HG03280 (cell line): ENCODE data around the gene SMPD3.

Experiments used
- ATAC-seq: cut with Tn5 transposase; IDR thresholded peaks from one replicate; pipeline ENCODE4 v1.9.1; 2021; ENCODE audit warnings: mild to moderate bottlenecking, moderate library complexity; ENCODE audit not compliant: unreplicated experiment

SMPD3 gene

DNA sequence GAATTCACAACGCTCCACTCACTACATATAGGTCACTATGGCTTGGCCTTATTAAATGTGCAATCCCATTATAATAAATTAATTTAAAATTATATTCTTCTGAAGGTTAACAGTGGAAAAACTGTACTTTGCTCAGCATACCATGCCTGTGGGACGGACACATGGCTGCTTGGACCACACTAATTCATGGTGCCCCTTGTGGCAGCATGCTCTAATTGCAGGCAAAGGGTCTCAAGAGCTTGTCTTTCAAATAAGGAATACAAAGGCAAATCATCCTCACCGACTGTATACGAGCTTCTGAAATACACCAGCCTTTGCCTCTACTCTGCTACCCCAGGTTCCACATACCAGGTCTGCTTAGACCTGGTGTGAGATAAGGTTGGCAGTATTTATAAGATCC, 11.7 kb downstream of the SMPD3 start:
- no peak for ATAC-seq

DNA sequence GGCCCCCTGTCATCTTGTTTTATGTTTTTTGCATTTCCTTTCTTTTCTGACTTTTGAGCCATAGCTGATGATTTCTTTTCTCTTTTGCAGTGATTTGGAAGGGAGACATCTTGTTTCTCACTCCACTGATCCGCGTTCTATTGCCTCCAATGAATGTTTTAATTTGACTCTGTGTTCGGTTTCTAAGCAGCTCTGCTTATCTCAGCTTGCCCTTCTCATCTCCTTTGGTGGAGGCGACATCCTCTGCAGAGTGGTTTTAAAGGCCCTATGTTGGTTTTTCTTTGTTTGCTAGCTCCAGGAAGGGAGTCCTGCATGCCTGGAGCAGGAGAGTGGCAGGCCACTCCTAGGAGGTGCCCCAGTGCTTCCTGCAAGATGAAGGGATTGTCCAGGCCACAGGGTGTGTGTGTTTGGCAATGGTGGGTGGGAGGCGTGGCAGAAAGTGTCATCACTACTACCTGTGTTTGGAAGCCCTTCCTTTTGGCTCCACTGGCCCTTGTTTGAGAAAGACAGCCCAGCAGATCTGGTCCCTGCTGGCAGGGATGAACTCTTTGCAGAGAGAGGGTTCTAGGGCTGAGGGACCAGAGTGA, 13.6 kb downstream of the SMPD3 start:
- ATAC-seq, result no peak

DNA sequence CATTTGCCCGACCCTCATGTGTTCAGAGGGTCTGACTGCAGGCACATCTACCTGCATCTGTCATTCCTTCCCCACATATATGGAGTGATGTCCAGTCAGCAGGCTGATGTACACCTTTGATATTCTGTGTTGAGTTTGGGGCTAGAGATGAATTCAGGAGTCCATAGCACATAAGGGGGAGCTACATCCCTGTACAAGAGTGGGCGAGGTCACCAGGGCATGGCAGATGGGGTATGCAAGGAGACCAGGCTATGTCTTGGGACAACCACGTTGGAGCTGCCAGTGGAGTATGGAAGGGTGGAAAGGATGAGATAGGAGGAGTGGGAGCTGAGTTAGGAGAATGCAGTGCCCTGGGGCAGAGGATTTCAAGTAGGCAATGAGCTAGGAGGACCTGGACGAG, 15.0 kb downstream of the SMPD3 start:
- ATAC-seq, result no peak

DNA sequence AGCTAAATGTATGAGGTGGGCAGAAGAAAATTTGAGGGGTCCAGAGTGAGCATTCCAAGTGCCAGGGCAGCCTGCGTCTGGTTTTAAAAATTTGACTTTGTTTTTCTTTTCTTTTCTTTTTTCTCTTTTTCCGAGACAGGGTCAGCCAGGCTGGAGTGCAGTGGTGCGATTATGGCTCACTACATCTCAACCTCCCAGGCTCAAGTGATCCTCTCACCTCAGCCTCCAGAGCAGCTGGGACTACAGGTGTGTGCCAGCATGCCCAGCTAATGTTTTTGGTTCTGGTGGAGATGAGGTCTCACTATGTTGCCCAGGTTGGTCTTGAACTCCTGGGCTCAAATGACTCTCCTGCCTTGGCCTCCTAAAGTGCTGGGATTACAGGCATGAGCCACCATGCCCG, 15.6 kb downstream of the SMPD3 start:
- ATAC-seq, result no peak

DNA sequence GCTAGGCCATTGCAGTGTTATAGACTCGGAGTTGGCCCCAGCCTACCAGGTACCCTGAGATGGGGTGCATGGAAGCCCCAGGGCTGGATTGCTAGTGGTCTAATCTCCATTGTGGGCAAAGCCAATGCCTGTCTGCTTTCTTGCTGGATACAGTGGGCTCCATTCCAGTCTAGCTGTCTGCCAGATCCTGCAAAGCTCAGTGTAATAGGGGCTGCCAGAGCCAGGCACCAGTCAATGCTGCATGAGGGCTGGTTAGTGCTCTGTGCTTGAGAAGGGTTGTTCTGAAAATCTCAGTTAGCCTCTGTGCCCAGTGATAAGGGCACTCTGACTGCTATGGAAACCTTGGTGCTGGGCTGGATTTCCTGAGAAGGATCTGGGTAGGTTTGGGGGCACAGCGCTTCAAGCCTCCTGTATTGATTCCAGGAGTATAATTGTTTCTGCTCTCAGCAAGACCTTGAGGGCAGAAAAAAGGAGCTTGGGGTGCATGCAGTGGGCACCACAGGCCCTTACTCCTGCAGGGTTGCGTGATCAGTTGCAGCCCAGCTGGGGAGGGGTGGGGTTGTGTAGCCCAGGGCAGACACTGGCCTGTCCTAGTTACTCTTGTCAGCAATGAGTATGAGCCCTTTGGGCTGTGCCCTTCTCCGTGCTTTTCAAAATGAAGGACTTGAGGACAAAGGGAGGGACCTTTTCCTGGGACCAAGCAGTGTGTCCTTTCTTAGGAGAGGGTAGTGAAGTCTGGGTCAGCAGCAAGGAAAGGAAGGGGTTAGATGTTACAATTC, 19.0 kb downstream of the SMPD3 start:
- ATAC-seq, result no peak

DNA sequence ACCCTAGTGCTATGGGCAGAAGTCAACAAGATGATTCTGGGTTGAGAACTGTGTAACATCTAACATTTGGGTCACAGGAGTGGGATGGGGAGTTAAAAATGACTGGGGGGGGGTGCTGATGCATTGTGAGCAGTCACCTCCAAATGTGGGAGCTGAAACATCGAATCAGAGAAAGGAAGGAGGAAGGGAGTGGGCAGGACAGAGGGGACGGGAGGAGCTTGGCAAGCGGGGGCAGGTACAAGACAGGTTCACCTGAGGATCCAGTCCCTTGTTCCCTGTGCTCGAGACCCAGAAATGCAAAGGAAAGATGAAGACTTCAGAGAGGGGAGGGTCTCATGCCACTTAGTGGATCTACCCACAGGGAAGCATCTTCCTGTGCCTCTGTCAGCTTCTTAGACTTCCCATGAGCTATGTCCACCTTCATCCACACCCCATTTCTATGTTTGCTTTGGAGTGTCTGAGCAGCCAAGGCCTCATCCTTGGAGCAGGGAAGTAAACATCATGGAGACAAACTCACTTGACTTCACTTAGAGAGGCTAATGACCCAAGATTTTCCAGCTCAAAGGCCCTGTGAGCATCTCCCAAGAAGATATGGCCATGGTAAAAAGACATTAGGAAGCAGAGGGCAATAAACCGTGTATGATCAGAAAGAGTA, 20.5 kb downstream of the SMPD3 start:
- no peak for ATAC-seq

DNA sequence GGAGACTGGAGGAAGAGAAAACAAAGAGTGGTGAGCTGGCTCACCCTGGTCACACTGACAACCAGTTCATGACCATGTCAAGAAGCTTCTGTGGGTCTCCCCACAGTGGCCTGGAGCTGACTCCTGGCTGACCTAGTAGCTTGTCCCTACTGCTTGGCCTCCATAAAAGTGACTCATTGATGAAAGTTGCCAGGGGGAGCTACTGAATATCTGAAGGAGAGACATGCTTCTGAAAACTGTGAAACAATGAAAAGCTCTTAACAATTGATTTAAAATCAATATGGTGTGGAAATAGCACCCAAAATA, 22.0 kb downstream of the SMPD3 start:
- ATAC-seq, result no peak

DNA sequence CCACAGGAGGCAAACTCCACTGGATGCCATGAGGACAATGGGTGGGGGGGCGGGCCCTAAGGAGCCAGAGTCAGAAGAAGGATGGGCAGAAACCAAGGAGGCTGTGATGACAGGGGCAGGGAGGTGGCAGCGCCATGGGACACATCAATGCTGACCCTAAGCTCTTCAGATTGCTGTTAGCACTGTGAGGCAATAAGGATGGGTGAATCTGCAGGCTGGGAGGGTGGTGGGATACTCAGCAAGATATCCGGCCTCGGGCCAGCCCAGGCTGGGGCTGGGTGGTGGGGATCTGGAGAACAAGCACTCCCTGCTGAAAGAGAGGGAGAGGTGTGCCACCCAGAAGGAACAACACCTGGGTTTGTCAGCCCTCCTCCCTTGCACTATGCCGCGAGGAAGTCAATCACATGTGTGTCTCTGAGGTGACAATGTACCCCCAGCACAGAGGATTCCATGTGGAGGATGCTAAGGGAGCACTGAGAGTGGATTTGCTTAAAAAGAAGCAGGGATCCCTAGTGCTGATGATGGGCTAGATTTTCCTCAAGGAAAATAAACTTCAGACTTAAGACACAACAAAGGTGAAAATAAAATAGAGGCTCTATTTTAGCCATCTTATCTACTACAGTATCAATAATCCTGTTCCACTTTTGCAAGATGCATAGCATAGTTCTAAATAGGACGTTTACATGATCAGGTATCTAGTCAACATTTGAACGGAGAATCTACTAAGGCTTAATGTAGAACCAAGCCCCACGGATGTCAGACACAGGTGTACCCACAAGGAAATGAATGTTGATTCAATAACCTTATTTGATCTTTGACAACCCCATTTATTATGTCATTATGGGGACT, 22.6 kb downstream of the SMPD3 start:
- ATAC-seq, result no peak

DNA sequence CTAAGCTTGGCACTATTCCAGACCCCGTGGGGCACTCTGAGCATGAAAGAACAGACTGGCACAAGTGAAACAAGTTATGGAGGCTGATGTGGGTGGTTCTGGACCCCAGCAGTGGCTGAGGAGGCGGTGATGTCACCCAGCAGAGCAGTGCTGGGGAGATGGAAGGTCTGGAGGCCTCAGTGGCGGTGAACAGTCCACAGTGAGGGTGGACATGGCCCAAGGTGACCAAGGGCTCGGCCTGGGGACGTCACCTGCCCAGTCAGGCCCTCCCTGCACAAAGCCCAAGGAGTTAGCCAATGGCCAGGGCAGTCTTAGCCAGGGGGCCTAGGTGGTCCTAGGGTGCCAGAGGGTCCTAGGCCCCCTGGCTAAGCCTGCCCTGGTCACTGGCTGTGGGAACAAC, 24.5 kb downstream of the SMPD3 start:
- no peak for ATAC-seq

DNA sequence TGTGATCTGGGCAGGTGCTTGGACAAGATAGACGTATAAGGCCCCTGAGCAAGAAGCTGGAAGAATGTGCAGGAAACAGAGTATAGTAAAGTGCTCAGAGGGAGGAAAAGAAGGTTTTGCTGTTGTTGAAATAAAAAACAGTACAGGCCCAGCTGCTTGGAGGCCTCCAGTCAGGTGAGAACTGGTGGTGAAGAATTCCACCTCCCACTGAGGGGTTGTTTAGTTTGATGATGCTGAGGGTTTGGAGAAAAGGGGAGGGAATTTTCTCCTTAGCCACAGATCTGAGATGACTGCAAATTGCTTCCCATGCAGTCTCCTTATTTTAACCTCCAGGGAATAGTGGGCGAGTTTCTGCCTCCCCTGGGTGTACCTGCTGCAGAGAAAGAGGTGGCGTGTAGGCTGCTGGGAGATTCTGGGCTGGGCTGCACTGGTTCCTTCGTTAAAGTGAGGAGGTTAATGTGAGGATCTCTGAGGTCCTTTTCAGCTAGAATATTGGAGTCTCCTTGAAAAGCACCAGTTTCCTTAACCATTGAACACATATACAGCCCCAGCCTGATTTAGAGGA, 25.8 kb downstream of the SMPD3 start:
- no peak for ATAC-seq

DNA sequence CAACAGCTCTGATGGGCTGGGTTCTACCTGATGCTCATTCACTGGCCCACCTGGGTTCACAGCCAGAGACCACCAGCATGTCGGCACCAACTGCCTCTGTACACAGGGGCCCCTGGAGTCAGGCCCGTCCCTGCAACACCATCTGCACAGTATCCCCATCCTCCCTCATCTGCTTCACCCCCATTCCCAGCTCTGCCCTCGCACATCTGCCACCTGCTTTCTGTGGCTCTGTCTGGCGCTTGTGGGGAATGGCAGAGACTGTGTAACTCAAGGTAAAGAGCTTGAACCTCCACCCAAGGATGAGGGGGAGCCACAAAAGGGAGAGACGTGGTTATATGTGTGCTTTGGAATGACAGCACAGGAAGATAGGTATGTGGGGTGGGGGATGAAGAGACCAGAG, 27.2 kb downstream of the SMPD3 start:
- ATAC-seq, result no peak

DNA sequence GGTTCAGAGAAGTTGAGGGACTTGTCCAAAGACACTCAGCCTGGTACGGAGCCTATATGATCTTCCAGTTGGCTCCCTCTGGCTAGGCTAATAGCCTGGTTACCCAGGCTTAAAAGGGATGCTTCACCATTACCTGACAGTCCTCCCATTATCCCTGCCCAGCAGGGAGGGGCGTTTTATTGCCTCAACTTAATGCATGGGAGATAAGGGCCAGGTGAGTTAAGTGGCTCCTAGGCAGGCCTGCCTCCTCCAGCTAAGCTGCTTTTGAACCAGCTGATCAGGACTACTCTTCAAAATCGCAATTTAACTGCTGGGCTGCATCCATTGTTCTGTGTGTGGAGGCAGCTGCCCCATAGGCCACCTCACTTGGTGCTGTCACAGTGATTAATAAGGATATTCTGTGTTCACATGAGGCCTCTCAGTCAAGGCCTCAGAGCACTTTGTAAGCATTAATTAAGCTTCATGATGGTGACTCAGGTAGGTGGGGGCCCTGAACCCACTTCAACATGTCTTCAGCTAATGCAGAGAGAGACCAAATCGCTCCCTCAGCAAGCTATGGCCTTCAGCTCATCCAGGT, 27.9 kb downstream of the SMPD3 start:
- no peak for ATAC-seq

DNA sequence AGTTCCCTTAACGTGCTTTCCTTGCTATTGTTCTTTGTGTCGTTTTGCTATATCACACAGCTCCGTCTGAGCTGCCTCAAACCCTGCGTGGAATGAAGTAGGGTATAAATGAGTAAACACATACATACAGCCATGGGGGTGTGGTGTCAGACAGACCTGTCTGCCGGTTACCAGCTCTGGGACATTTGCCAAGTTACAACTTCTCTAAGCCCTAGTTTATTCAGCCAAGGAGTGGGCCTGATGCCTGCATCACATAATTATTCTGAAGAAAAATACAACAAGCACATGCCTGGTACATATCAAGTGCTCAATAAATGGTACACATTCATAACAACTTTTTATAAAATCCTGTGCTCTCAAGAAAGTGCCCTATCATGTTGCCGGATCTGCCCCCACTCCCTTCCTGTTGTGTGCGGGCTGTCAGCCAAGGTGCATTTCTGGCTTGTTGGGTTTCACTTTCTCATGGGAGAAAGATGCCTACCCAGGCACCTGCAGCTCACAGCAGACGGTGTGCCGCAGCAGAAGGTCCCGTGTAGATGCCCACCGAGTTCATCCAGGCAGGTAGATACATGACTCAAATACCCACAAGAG, 30.5 kb downstream of the SMPD3 start:
- no peak for ATAC-seq

DNA sequence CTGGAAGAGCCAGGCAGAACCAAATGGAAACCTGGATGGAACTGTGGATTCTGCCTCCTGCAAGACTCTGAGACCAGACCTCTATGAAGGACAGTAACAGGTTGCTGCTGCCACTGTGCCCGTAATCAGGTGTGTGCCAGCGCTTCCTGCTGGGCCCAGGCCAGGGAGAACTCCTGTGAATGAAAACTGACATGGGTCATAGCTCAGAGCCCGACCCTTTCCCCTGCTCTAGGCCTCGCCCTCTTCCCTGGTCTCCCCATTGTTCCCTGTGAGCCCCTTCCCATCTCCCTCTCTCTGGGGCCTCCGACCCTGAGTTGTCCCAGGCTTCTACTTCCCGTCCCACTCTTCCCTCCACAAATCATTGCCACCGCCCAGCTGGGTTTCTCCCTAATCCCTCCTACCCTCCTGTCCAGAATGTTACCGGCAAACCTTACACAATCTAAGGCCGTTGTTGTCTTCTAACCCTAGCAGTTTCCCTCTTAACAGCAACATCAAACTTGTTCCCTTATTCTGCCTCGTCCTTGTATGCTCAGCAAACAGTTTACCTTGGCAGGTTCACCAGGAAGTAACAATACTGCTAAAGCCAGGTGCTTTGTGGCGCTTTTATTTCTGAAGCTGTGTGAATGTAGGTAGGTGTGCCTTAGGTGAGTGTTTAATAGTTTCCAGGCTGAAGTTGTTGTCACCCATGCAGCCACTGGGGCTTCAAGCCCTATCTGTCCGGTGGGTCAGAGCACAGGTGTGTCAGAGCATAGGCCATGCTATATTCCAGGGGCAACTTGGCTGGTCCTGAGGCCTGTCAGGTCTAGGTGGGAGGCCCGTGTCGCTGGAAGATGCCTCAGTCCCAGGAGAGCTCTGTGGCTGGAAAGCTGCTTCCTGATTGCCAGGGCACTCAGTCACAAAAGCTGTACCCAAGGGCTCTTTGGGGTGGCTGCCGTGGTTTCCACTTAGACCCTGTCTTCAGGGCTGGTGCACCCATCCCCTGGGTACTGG, 32.0 kb downstream of the SMPD3 start:
- ATAC-seq, result no peak

DNA sequence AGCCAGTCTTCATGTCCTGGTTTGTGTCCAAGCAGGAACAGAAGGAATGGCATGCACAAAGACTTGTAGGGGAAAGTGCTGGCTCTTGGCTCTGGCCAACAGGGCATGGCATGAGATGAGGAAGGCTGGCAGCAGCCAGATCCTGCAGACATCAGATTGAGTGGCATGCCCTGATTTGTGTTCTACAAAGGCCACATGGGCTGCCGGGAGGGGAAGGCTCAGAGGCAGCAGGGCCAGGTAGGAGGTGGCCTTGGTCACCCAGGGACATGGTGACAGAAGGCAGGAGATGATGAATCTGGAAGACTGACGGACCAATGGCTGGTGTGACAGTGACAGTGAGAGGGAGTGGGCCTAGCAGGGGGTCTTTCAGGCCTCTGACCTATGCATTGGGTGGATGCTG, 33.7 kb downstream of the SMPD3 start:
- ATAC-seq, result no peak

DNA sequence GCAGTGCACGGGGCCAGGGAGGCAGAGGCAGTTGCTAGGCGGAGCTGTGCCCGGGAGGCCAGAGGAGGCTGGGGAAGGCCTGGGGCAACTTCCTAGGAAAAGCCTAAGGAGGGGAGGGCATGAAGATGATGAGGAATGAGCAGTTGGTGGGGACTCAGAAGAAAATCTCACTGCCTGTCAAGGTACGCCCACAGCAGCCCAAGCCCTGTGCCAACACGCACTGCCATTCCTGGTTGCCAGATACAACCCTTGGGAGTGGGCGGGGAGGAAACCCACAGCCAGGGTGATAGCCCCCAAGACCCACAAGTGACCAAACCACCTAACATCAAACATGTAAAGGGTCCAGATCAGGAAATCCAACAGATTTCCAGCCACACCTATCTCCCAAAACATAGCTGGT, 36.2 kb downstream of the SMPD3 start:
- no peak for ATAC-seq

DNA sequence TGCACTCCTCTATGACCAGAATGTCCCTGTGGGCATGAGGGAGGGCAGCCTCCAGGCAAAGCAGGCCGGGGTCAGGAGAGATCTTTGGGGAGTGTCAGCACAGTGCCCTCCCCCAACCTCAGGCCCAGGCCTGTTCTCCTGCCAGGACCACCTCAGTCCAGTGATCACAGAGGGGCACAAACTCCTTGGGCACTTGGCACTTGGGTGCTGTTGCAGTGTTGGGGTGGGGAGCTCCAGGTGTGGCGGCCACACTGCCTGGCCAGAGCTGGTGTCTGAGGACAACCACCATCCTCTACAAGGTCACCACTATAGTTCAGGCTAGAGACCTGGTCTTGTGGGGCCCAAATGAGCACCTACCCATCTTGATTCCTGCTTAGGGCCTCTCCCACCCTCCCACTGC, 37.2 kb downstream of the SMPD3 start:
- no peak for ATAC-seq

DNA sequence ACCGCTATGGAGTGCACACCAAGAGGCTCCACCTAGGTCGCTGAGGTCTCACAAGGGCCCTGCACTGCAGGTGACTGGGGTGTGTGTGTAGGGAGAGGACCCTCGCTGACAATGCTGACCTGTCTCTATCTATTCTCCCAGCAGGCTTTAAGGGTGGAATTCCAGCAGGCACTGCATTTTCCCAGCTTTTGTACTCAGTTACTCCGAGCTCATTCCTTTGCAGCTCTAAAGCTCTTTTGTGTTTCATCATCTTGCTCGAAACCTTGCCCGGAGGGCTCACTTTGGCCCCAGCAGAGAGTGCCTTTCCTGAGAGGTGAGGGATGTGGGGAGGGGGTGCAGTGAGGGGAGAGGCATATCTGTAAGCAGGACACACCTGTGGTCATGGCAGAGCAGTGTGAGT, 39.3 kb downstream of the SMPD3 start:
- ATAC-seq, result no peak

DNA sequence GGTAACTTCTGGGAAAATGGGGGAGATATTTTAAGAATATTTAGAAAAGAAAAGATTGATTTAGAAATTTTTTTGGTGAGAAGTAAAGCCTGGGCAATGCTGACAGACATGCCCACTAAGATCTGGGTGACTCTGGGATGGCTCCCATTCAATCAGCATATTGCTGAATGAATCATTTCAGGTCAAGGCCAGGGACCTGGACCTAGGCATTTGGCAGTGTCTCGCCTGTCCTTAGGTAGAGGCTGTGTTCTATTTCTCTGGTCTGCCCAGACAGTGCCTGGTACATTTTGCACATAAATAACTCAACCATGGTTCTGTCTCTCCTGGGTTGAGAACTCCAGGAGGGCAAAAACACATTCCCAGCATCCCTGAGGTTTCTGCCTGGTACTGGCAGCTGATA, 39.9 kb downstream of the SMPD3 start:
- no peak for ATAC-seq
